Measurements from ENCODE around the gene BPIFB4.
"Not testable (repeated sequence)": the region's sequence is repeated elsewhere in the genome, so short reads cannot be mapped to it uniquely, and the experiment has no call there.

BPIFB4 gene

GRCh38 chr20:33086052-33086722 lies 6.7 kb downstream of the BPIFB4 start:
- no peak for TF ChIP-seq POLR2A (IDR thresholded peaks at IDR 0.05; ENCODE audit: low read depth, low read length)
- no peak for FAIRE-seq
- DNase-seq (ENCODE audit: insufficient read length, low spot score): no peak

- DNase-seq (ENCODE audit: insufficient read length, low spot score) (no peak), FAIRE-seq (no peak)
- no peak for TF ChIP-seq POLR2A (IDR thresholded peaks at IDR 0.05; ENCODE audit: low read depth, low read length)
Measured at GRCh38 chr20:33091147-33091546, 11.7 kb downstream of the BPIFB4 start.

GRCh38 chr20:33091693-33092092 lies 12.2 kb downstream of the BPIFB4 start:
- DNase-seq (ENCODE audit: insufficient read length, low spot score): no peak
- TF ChIP-seq POLR2A (IDR thresholded peaks at IDR 0.05; ENCODE audit: low read depth, low read length): no peak
- FAIRE-seq: no peak

GRCh38 chr20:33092361-33092760 lies 12.9 kb downstream of the BPIFB4 start:
- no peak for TF ChIP-seq POLR2A (IDR thresholded peaks at IDR 0.05; ENCODE audit: low read depth, low read length)
- FAIRE-seq (no peak), DNase-seq (ENCODE audit: insufficient read length, low spot score) (no peak)

GRCh38 chr20:33093074-33093473 lies 13.6 kb downstream of the BPIFB4 start:
- no peak for DNase-seq (ENCODE audit: insufficient read length, low spot score)
- no peak for FAIRE-seq
- no peak for TF ChIP-seq POLR2A (IDR thresholded peaks at IDR 0.05; ENCODE audit: low read depth, low read length)

GRCh38 chr20:33093582-33093981 lies 14.1 kb downstream of the BPIFB4 start:
- no peak for DNase-seq (ENCODE audit: insufficient read length, low spot score)
- TF ChIP-seq POLR2A (IDR thresholded peaks at IDR 0.05; ENCODE audit: low read depth, low read length): no peak
- FAIRE-seq: no peak

- no peak for FAIRE-seq
- no peak for DNase-seq (ENCODE audit: insufficient read length, low spot score)
Measured at GRCh38 chr20:33095249-33095648, 15.8 kb downstream of the BPIFB4 start.

GRCh38 chr20:33095902-33096584 lies 16.6 kb downstream of the BPIFB4 start:
- DNase-seq (ENCODE audit: insufficient read length, low spot score): peak; percentile 85
- not testable (repeated sequence) for FAIRE-seq

More at GRCh38 chr20:33095249-33095648, 15.8 kb downstream of the BPIFB4 start:
- TF ChIP-seq POLR2A (IDR thresholded peaks at IDR 0.05; ENCODE audit: low read depth, low read length): no peak

- FAIRE-seq (no peak), DNase-seq (ENCODE audit: insufficient read length, low spot score) (no peak)
- no peak for TF ChIP-seq POLR2A (IDR thresholded peaks at IDR 0.05; ENCODE audit: low read depth, low read length)
Measured at GRCh38 chr20:33097001-33097400, 17.6 kb downstream of the BPIFB4 start.

GRCh38 chr20:33099843-33100538 lies 20.5 kb downstream of the BPIFB4 start:
- DNase-seq (ENCODE audit: insufficient read length, low spot score) (peak; percentile 27), FAIRE-seq (no peak)
- no peak for TF ChIP-seq POLR2A (IDR thresholded peaks at IDR 0.05; ENCODE audit: low read depth, low read length)

GRCh38 chr20:33103556-33103955 lies 24.1 kb downstream of the BPIFB4 start:
- no peak for TF ChIP-seq POLR2A (IDR thresholded peaks at IDR 0.05; ENCODE audit: low read depth, low read length)
- FAIRE-seq (no peak), DNase-seq (ENCODE audit: insufficient read length, low spot score) (no peak)

GRCh38 chr20:33104336-33104735 lies 24.9 kb downstream of the BPIFB4 start:
- FAIRE-seq (no peak), DNase-seq (ENCODE audit: insufficient read length, low spot score) (no peak)
- no peak for TF ChIP-seq POLR2A (IDR thresholded peaks at IDR 0.05; ENCODE audit: low read depth, low read length)

- DNase-seq (ENCODE audit: insufficient read length, low spot score): no peak
- FAIRE-seq: no peak
- no peak for TF ChIP-seq POLR2A (IDR thresholded peaks at IDR 0.05; ENCODE audit: low read depth, low read length)
Measured at GRCh38 chr20:33105316-33105924, 26.0 kb downstream of the BPIFB4 start.

- FAIRE-seq; DNase-seq (ENCODE audit: insufficient read length, low spot score): not testable (repeated sequence)
Measured at GRCh38 chr20:33106058-33106620, 26.7 kb downstream of the BPIFB4 start.
